Measurements from ENCODE around the gene NFX1.
A peak's percentile ranks its signal among the peaks of the same experiment; 100 is the strongest.

NFX1 gene

DNA sequence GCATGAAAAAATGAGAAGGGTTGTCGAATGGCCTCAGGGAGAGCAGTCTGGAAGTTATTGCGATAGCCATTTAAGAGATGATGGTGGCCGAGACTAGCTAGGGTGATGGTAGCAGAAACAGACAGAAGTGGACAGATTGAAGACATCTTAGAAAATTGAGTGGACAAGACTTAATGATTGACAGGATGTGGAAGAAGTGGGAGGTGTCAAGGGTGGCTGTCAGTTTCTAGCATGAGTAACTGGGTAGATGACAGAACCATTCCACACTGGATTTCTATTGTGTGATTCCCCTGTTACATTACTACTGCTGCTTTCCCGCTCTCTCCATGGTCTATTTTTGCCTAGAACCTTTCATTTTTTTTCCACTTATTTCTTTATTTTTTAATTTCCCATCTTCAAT, 12.8 kb upstream of the NFX1 start:
- no peak for ATAC-seq
- TF ChIP-seq PPARA (CRISPR knock-in tag; IDR thresholded peaks at IDR 0.05; ENCODE audit: borderline replicate concordance): no peak
- no peak for TF ChIP-seq ISL1 (CRISPR knock-in tag; IDR thresholded peaks at IDR 0.05)
- TF ChIP-seq ESRRG (CRISPR knock-in tag; IDR thresholded peaks at IDR 0.05): no peak
- TF ChIP-seq GLIS3 (CRISPR knock-in tag; IDR thresholded peaks at IDR 0.05): no peak
- TF ChIP-seq ARNTL (CRISPR knock-in tag; IDR thresholded peaks at IDR 0.05; ENCODE audit: borderline replicate concordance, low read depth): no peak
- no peak for TF ChIP-seq ZFP30 (CRISPR knock-in tag; IDR thresholded peaks at IDR 0.05)
- no peak for TF ChIP-seq TOX (CRISPR knock-in tag; IDR thresholded peaks at IDR 0.05; ENCODE audit: borderline replicate concordance)
- TF ChIP-seq ZC3H10 (CRISPR knock-in tag; IDR thresholded peaks at IDR 0.05): no peak
- TF ChIP-seq BACH2 (CRISPR knock-in tag; IDR thresholded peaks at IDR 0.05; ENCODE audit: borderline replicate concordance): no peak
- TF ChIP-seq ZFP3 (CRISPR knock-in tag; IDR thresholded peaks at IDR 0.05): no peak
- TF ChIP-seq, protein P1, sequence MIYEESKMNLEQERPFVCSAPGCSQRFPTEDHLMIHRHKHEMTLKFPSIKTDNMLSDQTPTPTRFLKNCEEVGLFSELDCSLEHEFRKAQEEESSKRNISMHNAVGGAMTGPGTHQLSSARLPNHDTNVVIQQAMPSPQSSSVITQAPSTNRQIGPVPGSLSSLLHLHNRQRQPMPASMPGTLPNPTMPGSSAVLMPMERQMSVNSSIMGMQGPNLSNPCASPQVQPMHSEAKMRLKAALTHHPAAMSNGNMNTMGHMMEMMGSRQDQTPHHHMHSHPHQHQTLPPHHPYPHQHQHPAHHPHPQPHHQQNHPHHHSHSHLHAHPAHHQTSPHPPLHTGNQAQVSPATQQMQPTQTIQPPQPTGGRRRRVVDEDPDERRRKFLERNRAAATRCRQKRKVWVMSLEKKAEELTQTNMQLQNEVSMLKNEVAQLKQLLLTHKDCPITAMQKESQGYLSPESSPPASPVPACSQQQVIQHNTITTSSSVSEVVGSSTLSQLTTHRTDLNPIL (CRISPR knock-in tag; IDR thresholded peaks at IDR 0.05; ENCODE audit: low read depth): no peak
- no peak for TF ChIP-seq OSR1 (CRISPR knock-in tag; IDR thresholded peaks at IDR 0.05)
- no peak for TF ChIP-seq ZNF565 (CRISPR knock-in tag; conservative IDR thresholded peaks at IDR 0.05; ENCODE audit: low read depth)
- TF ChIP-seq SNAI2 (CRISPR knock-in tag; IDR thresholded peaks at IDR 0.05): no peak
- TF ChIP-seq TCF4 (CRISPR knock-in tag; IDR thresholded peaks at IDR 0.05; ENCODE audit: borderline replicate concordance): no peak
- no peak for TF ChIP-seq PATZ1 (CRISPR knock-in tag; IDR thresholded peaks at IDR 0.05; ENCODE audit: borderline replicate concordance)
- TF ChIP-seq ZNF70 (CRISPR knock-in tag; IDR thresholded peaks at IDR 0.05): no peak
- no peak for TF ChIP-seq ZNF8 (CRISPR knock-in tag; IDR thresholded peaks at IDR 0.05)
- TF ChIP-seq, protein P2, sequence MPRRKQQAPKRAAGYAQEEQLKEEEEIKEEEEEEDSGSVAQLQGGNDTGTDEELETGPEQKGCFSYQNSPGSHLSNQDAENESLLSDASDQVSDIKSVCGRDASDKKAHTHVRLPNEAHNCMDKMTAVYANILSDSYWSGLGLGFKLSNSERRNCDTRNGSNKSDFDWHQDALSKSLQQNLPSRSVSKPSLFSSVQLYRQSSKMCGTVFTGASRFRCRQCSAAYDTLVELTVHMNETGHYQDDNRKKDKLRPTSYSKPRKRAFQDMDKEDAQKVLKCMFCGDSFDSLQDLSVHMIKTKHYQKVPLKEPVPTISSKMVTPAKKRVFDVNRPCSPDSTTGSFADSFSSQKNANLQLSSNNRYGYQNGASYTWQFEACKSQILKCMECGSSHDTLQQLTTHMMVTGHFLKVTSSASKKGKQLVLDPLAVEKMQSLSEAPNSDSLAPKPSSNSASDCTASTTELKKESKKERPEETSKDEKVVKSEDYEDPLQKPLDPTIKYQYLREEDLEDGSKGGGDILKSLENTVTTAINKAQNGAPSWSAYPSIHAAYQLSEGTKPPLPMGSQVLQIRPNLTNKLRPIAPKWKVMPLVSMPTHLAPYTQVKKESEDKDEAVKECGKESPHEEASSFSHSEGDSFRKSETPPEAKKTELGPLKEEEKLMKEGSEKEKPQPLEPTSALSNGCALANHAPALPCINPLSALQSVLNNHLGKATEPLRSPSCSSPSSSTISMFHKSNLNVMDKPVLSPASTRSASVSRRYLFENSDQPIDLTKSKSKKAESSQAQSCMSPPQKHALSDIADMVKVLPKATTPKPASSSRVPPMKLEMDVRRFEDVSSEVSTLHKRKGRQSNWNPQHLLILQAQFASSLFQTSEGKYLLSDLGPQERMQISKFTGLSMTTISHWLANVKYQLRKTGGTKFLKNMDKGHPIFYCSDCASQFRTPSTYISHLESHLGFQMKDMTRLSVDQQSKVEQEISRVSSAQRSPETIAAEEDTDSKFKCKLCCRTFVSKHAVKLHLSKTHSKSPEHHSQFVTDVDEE (CRISPR knock-in tag; IDR thresholded peaks at IDR 0.05): no peak

DNA sequence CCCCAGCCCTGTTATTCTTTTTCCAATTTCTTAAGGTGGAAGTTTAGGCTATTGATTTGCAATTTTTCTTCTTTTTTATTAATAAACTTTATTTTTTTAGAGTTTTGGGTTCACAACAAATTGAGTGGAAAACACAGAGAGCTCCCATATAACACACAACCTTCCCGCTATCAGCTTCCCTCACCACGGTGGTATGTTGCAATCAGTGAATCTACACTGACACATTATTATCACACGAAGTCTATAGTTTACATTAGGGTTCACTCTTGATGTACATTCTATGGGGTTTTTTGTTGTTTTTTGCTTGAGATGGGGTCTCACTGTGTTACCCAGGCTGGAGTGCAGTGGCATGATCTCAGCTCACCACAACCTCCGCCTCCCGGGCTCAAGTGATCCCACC, 4.8 kb upstream of the NFX1 start:
- no peak for TF ChIP-seq ARNTL (CRISPR knock-in tag; IDR thresholded peaks at IDR 0.05; ENCODE audit: borderline replicate concordance, low read depth)
- TF ChIP-seq SNAI2 (CRISPR knock-in tag; IDR thresholded peaks at IDR 0.05): no peak
- no peak for TF ChIP-seq ZNF70 (CRISPR knock-in tag; IDR thresholded peaks at IDR 0.05)
- TF ChIP-seq TCF4 (CRISPR knock-in tag; IDR thresholded peaks at IDR 0.05; ENCODE audit: borderline replicate concordance): no peak
- no peak for TF ChIP-seq ESRRG (CRISPR knock-in tag; IDR thresholded peaks at IDR 0.05)
- no peak for TF ChIP-seq POU6F1 (CRISPR knock-in tag; IDR thresholded peaks at IDR 0.05; ENCODE audit: borderline replicate concordance, low read depth)
- TF ChIP-seq ZNF8 (CRISPR knock-in tag; IDR thresholded peaks at IDR 0.05): no peak
- TF ChIP-seq PATZ1 (CRISPR knock-in tag; IDR thresholded peaks at IDR 0.05; ENCODE audit: borderline replicate concordance): no peak
- TF ChIP-seq ZFP3 (CRISPR knock-in tag; IDR thresholded peaks at IDR 0.05): no peak
- no peak for TF ChIP-seq CSDC2 (CRISPR knock-in tag; IDR thresholded peaks at IDR 0.05)
- TF ChIP-seq ZFP30 (CRISPR knock-in tag; IDR thresholded peaks at IDR 0.05): no peak
- no peak for ATAC-seq

GRCh38 chr9:33287087-33287490, 3.2 kb upstream of the NFX1 start:
- no peak for TF ChIP-seq GLIS3 (CRISPR knock-in tag; IDR thresholded peaks at IDR 0.05)
- no peak for TF ChIP-seq ESRRG (CRISPR knock-in tag; IDR thresholded peaks at IDR 0.05)
- no peak for TF ChIP-seq TCF4 (CRISPR knock-in tag; IDR thresholded peaks at IDR 0.05; ENCODE audit: borderline replicate concordance)
- no peak for TF ChIP-seq CSRNP3 (CRISPR knock-in tag; IDR thresholded peaks at IDR 0.05)
- no peak for TF ChIP-seq ZNF565 (CRISPR knock-in tag; conservative IDR thresholded peaks at IDR 0.05; ENCODE audit: low read depth)
- TF ChIP-seq BACH2 (CRISPR knock-in tag; IDR thresholded peaks at IDR 0.05; ENCODE audit: borderline replicate concordance): no peak
- TF ChIP-seq, protein P1 (CRISPR knock-in tag; IDR thresholded peaks at IDR 0.05; ENCODE audit: low read depth): no peak
- no peak for TF ChIP-seq ZNF70 (CRISPR knock-in tag; IDR thresholded peaks at IDR 0.05)
- TF ChIP-seq CSDC2 (CRISPR knock-in tag; IDR thresholded peaks at IDR 0.05): no peak
- TF ChIP-seq SNAI2 (CRISPR knock-in tag; IDR thresholded peaks at IDR 0.05): no peak
- peak; percentile 18; the same call in 2 of the 3 replicates for ATAC-seq

Data from SK-N-SH treated with all-trans-retinoic acid at 6 μM for 48 hours (cell line).